ENCODE data around the gene DCST1. TPM values are rescaled to one million over a fixed set of nuclear protein-coding genes. Genes with fewer than 3 reads are reported as not detected.

Gene DCST1
- polyA plus RNA-seq, 3 donors = 0.21 to 0.29 (median 0.28) TPM

DNA sequence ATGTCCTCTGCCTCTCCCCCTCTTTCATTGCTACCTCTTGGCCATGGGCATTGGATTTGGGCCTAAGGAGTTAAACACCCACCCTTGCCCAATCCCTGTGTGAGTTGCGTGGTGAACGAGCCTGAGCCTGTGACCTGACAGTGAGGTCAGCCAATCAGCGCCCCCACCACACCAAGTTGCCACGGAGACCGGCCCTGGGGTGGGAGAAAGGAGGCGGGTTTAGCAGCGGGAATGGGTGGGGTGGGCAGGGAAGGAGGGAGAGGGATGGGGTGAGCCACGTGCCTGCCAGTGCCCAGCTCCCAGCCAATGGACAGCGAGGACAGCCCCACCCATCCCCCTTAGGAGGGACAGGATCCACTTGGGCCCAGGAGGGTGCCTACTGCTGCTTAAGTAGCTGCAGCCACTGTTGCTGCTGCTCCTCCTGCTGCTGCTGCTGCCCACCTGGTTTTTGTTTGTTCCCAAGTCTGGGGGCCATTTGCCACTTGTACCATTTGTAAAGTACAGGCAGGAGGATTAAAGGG, 21.5 kb upstream of the DCST1 start:
- DNase-seq (ENCODE audit: low read depth in 3 of 3, low spot score in 2 of 3) = no peak

DNA sequence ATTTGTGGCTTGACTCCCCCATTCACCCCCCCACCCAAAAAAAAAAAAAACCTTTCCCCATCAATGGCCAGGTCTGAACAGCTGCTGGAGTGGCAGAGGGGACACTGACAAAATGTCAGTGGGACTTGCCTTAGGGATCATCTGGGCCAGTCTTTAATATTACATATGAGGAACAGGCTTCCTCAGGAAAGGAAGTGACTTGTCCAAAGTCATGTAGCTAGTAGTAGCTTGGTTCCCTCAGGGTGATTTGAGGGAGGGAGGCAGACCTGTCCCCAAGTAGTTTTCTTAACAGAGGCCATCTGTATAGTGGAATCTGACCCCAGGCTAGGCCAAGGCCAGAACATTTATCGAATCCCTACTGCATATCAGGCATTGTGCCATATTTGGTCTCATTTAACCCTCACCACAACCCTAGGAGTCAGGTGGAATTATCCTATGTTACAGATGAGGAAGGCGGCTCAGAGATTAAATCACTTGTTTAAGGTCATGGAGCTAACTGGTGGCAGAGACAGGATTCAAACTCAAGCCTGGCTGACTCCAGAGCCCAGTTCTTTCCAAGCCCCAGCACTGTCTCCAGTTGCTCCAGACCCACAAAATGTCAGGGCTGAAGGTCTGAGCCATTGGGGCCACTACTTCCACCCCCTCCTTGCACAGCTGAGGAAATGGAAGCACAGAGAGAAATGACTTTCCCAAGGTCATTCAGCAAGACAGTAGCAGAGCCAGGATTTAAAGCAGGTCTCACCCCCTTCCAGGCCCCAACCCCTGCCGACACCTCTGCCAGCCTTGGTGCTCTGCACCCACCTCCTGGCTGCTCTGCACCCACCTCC, 20.6 kb upstream of the DCST1 start:
- DNase-seq (ENCODE audit: low read depth in 3 of 3, low spot score in 2 of 3) = no peak

DNA sequence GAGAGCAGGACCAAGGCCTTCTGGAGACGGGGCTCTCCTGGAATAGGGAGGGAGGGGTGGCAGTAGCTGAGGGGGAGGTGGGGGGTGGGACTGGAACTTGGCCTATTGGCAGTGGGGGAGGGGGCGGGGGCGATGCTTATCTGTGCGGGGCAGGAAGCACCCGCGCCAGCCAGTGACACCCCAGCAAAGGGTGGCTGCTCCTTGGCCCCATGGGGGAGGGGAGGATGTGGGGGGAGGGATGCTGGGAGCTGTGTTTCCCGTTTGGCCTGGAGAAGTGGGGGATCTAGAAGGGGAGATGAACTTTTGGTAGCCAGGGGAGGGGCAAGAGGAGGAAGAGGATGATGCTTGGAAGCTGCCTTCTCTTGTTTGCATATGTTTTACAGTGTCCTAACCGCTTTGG, 20.0 kb upstream of the DCST1 start:
- DNase-seq (ENCODE audit: low read depth in 3 of 3, low spot score in 2 of 3) = no peak

DNA sequence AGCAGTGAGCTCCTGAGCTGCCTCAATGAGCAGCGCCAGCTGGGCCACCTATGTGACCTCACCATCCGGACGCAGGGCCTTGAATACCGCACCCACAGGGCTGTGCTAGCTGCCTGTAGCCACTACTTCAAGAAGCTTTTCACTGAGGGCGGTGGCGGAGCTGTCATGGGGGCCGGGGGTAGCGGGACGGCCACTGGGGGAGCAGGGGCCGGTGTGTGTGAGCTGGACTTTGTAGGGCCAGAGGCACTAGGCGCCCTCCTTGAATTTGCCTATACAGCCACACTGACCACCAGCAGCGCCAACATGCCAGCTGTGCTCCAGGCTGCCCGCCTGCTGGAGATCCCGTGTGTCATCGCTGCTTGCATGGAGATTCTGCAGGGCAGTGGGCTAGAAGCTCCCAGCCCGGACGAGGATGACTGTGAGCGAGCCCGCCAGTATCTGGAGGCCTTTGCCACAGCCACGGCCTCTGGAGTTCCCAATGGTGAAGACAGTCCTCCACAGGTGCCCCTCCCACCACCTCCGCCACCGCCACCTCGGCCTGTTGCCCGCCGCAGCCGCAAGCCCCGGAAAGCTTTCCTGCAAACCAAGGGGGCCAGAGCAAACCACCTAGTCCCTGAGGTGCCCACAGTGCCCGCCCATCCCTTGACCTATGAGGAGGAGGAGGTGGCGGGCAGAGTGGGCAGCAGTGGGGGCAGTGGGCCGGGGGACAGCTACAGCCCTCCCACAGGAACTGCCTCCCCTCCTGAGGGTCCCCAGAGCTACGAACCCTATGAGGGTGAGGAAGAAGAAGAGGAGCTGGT, 18.7 kb upstream of the DCST1 start:
- no peak for DNase-seq (ENCODE audit: low read depth in 3 of 3, low spot score in 2 of 3)

DNA sequence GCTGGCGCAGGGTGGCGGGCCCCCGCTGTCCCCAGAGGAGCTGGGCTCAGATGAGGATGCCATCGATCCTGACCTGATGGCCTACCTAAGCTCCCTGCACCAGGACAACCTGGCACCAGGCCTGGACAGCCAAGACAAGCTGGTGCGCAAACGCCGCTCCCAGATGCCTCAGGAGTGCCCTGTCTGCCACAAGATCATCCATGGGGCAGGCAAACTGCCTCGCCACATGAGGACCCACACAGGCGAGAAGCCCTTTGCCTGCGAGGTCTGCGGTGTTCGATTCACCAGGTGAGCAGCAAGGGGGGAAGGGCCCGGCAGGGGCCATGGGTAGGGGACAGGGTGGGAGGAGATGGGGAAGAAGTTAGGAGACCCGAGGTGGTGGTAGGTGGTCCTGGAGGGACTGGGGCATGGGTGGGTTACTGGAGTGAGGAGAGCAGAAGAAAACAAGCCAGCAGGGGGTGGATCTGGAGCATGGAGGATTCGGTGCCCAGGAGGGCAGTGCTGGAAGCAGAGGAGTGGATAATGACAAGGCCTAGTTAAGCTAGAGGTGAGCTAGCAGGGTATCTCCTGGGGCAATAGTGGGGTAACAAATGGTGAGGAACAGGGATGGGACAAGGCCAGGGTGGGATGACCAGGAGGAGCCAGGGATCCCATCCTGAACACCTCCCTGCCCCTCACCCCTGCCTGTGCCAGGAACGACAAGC, 17.9 kb upstream of the DCST1 start:
- DNase-seq (ENCODE audit: low read depth in 3 of 3, low spot score in 2 of 3) = no peak

DNA sequence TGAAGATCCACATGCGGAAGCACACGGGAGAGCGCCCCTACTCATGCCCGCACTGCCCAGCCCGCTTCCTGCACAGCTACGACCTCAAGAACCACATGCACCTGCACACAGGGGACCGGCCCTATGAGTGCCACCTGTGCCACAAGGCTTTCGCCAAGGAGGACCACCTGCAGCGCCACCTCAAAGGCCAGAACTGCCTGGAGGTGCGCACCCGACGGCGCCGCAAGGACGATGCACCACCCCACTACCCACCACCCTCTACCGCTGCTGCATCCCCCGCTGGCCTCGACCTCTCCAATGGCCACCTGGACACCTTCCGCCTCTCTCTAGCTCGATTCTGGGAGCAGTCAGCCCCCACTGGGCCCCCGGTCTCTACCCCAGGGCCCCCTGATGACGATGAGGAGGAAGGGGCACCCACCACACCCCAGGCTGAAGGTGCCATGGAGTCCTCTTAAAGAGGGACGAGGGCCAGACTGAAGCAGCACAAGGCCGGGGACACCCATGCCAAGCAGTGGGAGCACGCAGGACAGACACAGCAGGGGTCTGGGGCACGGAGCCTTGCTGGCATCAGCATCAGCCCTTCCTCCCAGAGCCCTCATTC, 17.3 kb upstream of the DCST1 start:
- DNase-seq (ENCODE audit: low read depth in 3 of 3, low spot score in 2 of 3) = no peak

DNA sequence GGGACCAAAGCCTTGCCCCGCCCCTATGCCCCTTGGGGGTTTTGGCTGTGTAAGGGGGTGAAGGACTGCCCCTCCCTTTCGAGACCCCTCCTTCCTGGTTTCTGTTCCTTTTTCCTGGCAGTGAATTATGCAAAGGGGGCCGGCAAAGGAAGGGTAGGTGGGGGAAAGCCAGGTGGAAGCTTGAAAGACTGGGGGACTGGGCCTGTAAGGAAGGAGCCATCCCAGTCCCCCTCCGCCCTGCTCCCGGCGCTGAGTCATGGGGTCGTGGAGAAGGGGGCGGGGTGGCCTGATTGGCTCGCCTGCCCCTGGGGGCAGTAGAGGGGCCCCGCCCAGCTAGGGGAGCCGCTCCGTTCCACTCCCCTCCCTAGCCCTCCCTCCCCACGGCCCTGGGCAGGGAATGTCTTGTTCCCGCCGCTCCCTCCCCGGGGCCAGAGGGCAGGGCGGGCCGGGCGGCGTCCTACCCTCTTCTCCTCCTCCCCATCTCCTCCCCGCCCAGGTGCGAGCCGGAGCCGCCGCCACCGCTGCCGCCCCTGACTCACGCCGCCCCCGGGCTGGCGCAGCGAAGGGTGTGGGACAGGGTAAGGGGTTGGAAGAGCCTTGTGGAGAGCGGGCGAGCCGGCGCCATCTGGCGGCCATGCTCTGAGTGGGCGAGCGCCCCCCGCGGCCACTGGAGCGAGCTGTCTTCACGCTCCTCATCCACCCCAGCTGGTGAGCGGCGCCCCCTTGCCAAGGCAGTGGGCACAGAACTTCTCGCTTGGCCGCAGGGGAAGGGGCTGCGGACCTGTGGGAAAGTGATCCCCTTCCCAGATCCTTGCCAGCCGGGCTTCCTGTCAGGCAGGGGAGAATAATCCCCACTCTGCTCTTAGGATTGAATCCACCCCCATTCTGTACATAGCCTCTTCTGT, 16.3 kb upstream of the DCST1 start:
- DNase-seq (ENCODE audit: low read depth in 3 of 3, low spot score in 2 of 3) = no peak

DNA sequence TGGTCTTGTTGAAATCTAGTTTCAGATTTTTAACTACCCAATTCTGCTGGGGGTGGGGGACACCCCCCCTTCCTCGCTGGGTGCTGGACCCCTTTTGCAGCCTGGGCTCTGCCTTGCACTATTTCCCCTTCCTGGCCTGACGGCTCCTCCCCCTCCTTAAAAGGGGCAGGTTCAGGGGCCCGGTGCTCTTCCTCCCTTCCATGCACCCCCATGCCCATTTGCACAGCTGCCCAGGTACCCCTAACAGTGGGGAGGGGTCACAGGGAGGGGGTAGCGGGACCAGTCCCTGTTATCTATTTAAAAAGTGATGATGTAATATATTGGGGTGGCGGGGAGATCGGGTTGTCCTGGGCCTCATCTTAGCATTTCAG, 15.7 kb upstream of the DCST1 start:
- DNase-seq (ENCODE audit: low read depth in 3 of 3, low spot score in 2 of 3) = no peak

DNA sequence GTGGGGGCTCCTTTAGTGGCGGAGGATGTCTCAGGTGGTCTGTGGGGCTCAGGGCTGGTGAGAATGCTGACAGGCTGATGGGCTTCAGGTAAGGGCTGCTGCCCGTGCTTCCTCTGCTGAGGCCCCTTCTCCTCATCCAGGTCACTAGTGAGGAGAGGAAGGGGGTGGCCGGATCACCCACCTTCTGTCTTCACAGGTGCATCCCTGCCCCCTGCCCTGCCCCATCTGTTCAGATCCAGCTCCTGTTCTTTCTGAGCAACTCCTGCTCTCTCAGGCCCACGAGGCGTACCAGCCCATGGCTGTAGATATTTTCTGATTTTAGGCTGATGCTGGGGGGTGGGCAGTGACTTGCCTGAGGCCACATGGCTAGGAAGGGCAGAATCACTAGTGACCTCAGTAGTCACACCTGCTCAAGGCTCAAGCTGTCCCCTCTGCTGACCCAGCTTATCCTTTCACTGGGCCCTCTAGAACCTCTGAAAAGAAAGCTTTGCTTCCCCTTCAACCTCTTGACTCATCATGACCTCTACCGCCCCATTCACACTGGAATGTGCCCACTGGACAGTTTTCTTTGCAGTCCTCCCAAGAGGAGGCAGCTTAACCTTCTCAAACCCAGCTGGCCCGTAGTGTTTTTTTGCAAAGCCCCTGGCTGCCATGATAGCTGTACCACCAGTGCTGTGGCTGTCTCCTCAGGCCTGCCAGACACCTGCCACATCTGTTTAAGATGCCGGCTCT, 14.8 kb upstream of the DCST1 start:
- no peak for DNase-seq (ENCODE audit: low read depth in 3 of 3, low spot score in 2 of 3)

DNA sequence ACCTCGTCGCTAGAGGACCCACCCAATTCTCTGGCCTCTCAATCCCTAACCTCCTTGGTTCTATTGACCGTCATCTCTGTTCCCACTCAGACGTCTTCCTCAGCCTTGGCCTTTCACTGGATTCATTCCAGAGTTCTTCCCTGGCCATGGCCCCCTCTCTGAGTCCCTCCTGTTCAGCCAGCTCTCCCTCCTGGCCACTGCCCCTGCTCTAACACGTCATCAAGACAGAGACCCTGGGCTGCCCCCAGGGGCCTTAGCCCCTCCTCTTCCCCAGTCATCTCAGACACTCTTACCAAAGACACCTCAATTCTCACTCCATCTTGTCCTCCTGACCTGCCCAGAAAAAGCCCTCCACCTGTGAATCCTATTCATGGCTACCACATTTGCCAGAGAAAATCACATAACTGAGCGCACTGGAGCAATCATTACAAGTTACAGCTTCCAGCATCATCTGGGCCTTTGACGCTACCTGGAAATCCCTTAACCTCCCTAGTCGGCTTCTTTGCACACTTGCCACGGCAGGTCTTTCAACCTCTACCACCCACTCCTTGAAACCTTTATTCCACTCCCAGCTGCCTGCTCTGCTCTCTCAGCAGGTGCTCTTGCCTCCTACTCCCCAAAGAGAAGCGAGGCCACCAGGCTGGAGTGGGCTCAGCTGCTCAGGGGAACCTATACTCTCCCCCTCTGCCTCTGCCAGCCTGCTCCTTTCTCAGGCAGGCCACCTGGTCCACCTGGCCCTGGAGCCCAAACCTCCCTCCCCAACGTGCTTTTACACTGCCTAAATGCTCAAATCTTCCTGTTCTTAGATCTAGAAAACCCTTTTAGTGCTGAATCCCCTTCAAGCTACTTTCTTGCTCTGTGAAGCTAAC, 14.0 kb upstream of the DCST1 start:
- DNase-seq (ENCODE audit: low read depth in 3 of 3, low spot score in 2 of 3) = no peak

DNA sequence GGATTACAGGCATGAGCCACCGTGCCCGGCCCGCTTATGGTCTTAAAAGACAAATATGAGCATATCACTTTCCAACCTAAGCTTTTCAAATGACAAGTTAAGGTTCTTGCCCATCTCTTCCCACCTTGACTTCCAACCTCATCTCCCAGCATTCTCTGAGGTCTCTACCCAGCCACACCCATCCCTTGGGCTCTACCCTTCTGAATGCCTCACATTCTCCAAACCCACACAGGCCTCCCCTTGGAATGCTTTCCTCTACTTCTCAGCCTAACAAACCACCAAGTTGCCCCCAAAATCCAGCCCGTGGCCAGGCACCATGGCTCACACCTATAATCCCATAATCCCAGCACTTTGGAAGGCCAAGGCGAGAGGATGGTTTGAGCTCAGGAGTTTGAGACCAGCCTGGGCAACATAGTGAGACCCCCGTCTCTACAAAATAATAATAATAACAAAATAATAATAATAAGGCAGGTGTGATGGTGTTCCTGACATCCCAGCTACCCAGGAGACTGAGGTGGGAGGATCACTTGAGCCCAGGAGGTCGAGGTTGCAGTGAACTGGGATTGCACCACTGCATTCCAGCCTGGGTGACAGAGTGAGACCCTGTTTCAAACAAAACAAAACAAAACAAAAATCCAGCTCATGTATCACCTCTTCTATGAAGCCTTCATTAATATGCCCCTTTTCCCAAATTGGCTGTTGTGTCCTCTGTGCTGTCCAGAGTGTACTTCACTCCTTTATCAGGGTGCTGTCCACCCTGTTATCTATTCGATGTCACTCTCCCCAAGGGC, 11.3 kb upstream of the DCST1 start:
- no peak for DNase-seq (ENCODE audit: low read depth in 3 of 3, low spot score in 2 of 3)

DNA sequence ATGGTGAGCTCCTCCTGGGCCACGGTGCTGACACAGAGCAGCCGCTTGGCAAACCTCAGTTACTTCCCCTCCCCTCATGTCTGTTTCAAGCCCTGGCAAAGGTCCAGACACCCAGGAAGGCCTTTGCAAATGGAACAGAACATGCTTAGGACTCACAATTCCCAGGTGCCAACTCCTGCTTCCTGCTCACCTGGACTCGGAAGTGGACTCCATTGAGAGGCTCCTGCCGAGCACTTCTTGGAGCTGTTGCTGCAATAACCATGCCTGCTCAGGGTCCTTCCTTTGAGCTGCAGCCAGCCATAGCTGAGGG, 10.7 kb upstream of the DCST1 start:
- DNase-seq (ENCODE audit: low read depth in 3 of 3, low spot score in 2 of 3) = no peak

DNA sequence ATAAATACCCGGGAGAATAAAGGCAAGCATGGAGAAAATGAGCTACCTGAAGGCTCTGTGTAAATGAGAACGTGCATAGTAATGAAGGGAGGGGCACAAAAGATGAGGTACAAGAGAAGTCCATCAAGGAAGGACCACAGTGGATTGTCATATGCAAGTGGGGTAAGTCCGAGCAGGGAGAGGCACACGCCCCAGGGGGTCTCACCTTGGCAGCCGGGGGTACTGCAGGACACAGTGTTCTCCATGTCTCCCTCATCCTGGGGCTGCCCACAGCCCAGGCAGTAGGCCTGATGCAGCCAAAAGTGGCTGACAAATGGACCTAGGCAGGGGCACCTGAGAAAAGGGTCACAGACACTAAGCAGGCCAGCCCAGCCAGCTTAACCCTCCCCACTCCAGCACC, 10.0 kb upstream of the DCST1 start:
- no peak for DNase-seq (ENCODE audit: low read depth in 3 of 3, low spot score in 2 of 3)

DNA sequence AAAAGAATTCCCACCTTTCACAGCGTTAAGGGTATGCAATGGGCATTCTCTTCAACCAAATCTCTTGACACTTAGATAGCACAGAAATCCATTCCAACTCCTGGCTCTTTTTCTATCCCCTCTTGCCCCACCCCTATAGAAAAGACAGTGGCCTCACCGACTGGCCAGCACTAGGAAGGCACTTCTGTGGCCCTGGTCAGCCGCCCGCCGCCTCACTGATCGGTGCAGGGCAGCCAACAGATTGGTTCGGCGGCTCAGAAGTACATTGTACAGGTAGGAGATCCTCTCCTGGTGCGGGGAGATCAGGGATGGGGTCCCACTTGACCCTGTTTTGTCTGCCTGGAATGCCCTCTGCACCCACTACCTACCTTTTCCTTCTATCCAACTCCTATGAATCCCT, 9.3 kb upstream of the DCST1 start:
- DNase-seq (ENCODE audit: low read depth in 3 of 3, low spot score in 2 of 3) = no peak

DNA sequence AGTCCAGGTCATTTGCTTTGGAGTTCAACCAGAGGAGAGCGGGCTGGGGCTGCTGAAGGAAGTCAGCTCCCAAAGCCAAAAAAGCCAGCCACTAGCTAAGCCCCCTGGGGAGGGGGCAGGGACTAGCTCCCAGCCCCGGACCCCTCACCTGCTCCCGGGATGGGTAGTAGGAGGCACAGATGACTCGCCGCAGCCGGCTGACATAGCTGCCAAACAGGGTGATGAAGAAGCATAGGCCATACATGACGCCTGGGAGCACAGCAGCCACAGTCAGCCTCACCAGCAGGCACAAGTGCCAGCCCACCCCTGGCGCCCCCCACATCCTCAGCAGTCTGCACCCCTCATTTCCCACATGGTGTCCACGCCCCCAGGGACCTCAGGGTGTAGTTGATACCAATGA, 7.5 kb upstream of the DCST1 start:
- no peak for DNase-seq (ENCODE audit: low read depth in 3 of 3, low spot score in 2 of 3)

DNA sequence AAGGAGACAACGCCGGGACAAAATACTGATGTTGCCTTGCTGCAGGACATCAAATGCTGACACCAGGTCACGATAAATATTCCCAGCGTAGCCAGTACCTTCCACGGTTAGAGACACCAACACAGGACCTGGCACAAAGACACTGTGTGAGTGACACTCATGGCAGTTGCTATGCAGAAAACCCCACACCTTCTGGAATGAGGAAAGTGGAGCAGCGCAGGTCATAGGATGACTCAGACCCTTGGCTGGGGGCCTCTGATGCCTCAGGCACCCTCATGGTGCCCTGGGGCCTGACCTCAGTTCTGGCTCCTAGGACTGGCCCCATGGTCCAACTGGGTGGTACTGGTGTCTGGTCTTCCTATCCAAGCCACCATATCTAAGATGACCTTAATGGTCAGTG, 7.0 kb upstream of the DCST1 start:
- DNase-seq (ENCODE audit: low read depth in 3 of 3, low spot score in 2 of 3) = no peak

DNA sequence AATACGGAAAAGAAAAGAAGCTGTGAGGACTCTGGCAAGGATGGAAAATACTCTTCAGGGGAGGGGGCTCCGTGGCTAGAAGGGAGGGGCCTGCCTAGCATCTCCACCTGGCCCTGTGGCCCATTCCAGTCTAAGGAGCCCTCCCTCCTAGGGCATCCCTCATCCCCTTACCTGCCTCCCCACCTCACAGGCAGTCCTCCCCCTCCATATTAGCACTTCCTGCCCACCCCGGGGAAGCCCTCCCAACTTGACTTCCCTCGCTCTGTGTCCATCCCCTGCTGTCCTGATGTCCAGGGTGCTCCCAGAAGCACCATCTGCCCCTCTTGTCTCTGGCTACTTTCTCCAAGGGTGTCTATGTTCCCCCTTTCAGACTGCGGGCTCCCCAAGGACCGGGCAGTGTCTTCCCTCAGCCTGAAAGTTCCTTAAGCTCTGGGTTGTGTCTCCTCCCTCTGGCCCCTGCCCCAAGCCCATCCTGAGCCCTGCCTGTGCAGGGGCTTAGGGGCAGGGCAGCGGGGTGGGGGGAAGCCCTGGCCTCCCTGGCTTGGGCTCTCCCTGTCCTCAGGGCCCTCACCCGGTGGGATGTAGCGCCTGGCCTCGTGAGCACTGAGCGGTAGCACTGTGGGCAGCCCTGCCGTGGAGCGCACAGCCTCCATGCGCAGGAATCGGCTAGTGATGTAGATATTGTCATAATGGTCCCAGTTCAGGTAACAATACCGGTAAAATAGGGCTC, 3.9 kb upstream of the DCST1 start:
- DNase-seq (ENCODE audit: low read depth in 3 of 3, low spot score in 2 of 3) = no peak

Measured in right renal cortex interstitium (tissue), 3 donors.